B cell (primary cell): Measurements from ENCODE around the gene CHAC1. TPM values are rescaled to one million over a fixed set of nuclear protein-coding genes. Genes with fewer than 3 reads are reported as not detected.

Experiments
- ATAC-seq: fragments of 200-7000 bp; cut with Tn5 transposase; one replicate; pipeline ENCODE4 v1.10.0; 2021; ENCODE audit warnings: low read depth, mild to moderate bottlenecking, moderate number of reproducible peaks, moderate library complexity
- CTCF ChIA-PET: fragments of 350-600 bp; sonication (Branson Sonifier 250); formaldehyde crosslinking; loops from one replicate; lab custom pipeline; 2021; ENCODE audit warnings: antibody characterized with exemption, inconsistent platforms; lab: Charles Lee
- POLR2A ChIA-PET: fragments of 350-600 bp; sonication (Branson Sonifier 250); formaldehyde crosslinking; loops from one replicate; lab custom pipeline; 2021; ENCODE audit warnings: antibody characterized with exemption; lab: Charles Lee
- DNase-seq: peaks from one replicate; pipeline ENCODE4 v3.0.0; 2013
- H2AFZ ChIP-seq: 2 replicates; pipeline ENCODE4 v1.6.1; 2012; ENCODE audit warnings: mild to moderate bottlenecking, low read depth, low read length; ENCODE audit not compliant: insufficient read depth, poor library complexity, severe bottlenecking
- H3K27ac ChIP-seq, 2 donors: 1 replicate in 1 of 2; 2 replicates in 1 of 2; pipeline ENCODE4 v1.5.1; 2012 to 2013; ENCODE audit warnings: low read length in 2 of 2, mild to moderate bottlenecking in 2 of 2, moderate library complexity in 1 of 2
- H3K27me3 ChIP-seq, 4 experiments: fragments of 200-600 bp in 1 of 4; sonication (generic) in 1 of 4; replicated peaks in 1 of 4; 1 replicate in 2 of 4; 2 replicates in 2 of 4; pipeline versions ENCODE4 v1.6.1 to v1.7.0; 2013 to 2016; ENCODE audit warnings: low read length in 3 of 4, mild to moderate bottlenecking in 2 of 4, mixed read lengths in 1 of 4, moderate library complexity in 1 of 4; ENCODE audit not compliant: insufficient read depth in 4 of 4, control insufficient read depth in 3 of 4; ENCODE audit errors: control extremely low read depth in 1 of 4
- H3K36me3 ChIP-seq, 2 experiments: replicated peaks in 1 of 2; 1 replicate in 1 of 2; 2 replicates in 1 of 2; pipeline versions ENCODE4 v1.6.1 to v1.7.1; 2013; ENCODE audit warnings: low read length in 1 of 2; ENCODE audit not compliant: insufficient read depth in 2 of 2, control insufficient read depth in 1 of 2; ENCODE audit errors: control extremely low read depth in 1 of 2, extremely low read depth in 1 of 2
- H3K4me1 ChIP-seq, 2 donors: fragments of 200-600 bp in 1 of 2; sonication (generic) in 1 of 2; 1 replicate in 1 of 2; 2 replicates in 1 of 2; pipeline versions ENCODE4 v1.5.1 to v1.6.1; 2013 to 2017; ENCODE audit warnings: low read length in 2 of 2; ENCODE audit not compliant: control insufficient read depth in 2 of 2, insufficient read depth in 2 of 2
- H3K4me2 ChIP-seq: replicated peaks from 2 replicates; pipeline ENCODE3; 2012; ENCODE audit warnings: mild to moderate bottlenecking, low read depth, low read length; ENCODE audit not compliant: poor library complexity, severe bottlenecking
- H3K4me3 ChIP-seq, 5 experiments: fragments of 200-600 bp in 1 of 5; sonication (generic) in 1 of 5; 1 replicate in 3 of 5; 2 replicates in 2 of 5; pipeline versions ENCODE4 v1.5.1 to v1.7.0; 2011 to 2016; ENCODE audit warnings: low read length in 4 of 5, mild to moderate bottlenecking in 4 of 5, low read depth in 2 of 5, control low read depth in 1 of 5, moderate library complexity in 1 of 5; ENCODE audit not compliant: insufficient read depth in 1 of 5; ENCODE audit errors: control extremely low read depth in 1 of 5, extremely low read depth in 1 of 5
- H3K79me2 ChIP-seq: fragments of 200-600 bp; sonication (generic); one replicate; pipeline ENCODE4 v1.6.0; 2016; ENCODE audit warnings: low read length; ENCODE audit not compliant: control insufficient read depth, insufficient read depth
- H3K9ac ChIP-seq: fragments of 200-600 bp; sonication (generic); 2 replicates; pipeline ENCODE4 v1.6.1; 2017; ENCODE audit warnings: mild to moderate bottlenecking, low read length, moderate library complexity
- H3K9me3 ChIP-seq, 3 donors: one replicate each; pipeline versions ENCODE4 v1.6.1 to v1.7.1; 2013; ENCODE audit warnings: low read length in 2 of 3; ENCODE audit not compliant: control insufficient read depth in 2 of 3, insufficient read depth in 1 of 3; ENCODE audit errors: control extremely low read depth in 1 of 3
- H4K20me1 ChIP-seq: 2 replicates; pipeline ENCODE4 v1.6.0; 2012; ENCODE audit warnings: mild to moderate bottlenecking, low read length; ENCODE audit not compliant: insufficient read depth, control insufficient read depth, poor library complexity, severe bottlenecking
- H3K27ac Mint-ChIP-seq: one replicate; pipeline ENCODE4 v1.8.0; 2021; ENCODE audit warnings: mixed read lengths
- H3K27me3 Mint-ChIP-seq: one replicate; pipeline ENCODE4 v1.8.0; 2021; ENCODE audit warnings: mixed read lengths
- H3K4me1 Mint-ChIP-seq: one replicate; pipeline ENCODE4 v1.8.0; 2021; ENCODE audit warnings: mixed read lengths
- H3K4me3 Mint-ChIP-seq: one replicate; pipeline ENCODE4 v1.8.0; 2021; ENCODE audit warnings: mixed read lengths
- H3K9me3 Mint-ChIP-seq: one replicate; pipeline ENCODE4 v1.8.0; 2022; ENCODE audit warnings: mixed read lengths; ENCODE audit not compliant: insufficient read depth
- EZH2 ChIP-seq: IDR thresholded peaks from 2 replicates; pipeline ENCODE4 v1.6.1; 2012; ENCODE audit warnings: borderline replicate concordance, low read depth, mild to moderate bottlenecking, moderate library complexity, low read length; ENCODE audit not compliant: insufficient read depth, poor library complexity, severe bottlenecking
- WGBS: methylation state at CpG from one replicate; pipeline ENCODE4 v1.1.5; 2013; ENCODE audit warnings: missing lambda C conversion rate; ENCODE audit not compliant: insufficient coverage; 5-methylcytosine and 5-hydroxymethylcytosine counted together
- intact Hi-C: fragments of 100-400 bp; cut with micrococcal nuclease; formaldehyde crosslinking; loops from one replicate; pipeline ENCODE4 v1.10.0; 2022
- polyA plus RNA-seq: library from polyadenylated mRNA; depleted of rRNA; stranded (reverse); fragments of >200 nt; gene quantifications from 2 replicates; pipeline ENCODE4 v1.2.3, GENCODE V29; 2012
- total RNA-seq, 2 donors: library from RNA; stranded (reverse); fragments of 120-200 nt in 1 of 2; gene quantifications; 1 replicate in 1 of 2; 2 replicates in 1 of 2; pipeline versions ENCODE4 v1.2.3 to v1.2.4, GENCODE V29; 2013 to 2022
- TF ChIP-seq, protein P1 (sequence below): fragments of 200-600 bp; IDR thresholded peaks from one replicate; pipeline ENCODE4 v1.8.0; 2022; ENCODE audit warnings: antibody characterized with exemption, mild to moderate bottlenecking

Gene CHAC1
- total and polyA plus RNA-seq, 2 donors (not counting 1 experiment from before 2014, with no cell fraction given) = 0.81 to 3.6 TPM

DNA sequence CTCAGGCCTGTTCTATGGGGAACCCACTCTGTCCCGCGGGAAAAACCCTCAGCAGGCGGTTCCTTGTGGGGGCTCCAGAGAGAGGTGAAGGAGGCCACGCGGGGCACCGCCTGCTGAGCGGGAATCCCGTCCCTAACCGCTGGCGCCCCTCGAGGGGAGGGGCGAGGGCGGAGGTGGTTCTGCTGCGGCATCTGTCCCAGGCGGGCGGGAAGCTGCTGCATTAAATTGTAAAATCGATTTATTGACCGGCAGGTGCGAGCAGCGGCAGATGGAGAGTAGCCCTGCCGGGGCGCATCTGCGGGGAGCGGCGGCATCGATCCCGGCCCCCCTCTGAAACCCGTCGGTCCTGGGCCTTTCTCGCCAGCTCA is 27.8 kb upstream of the CHAC1 start:
- H3K4me1 Mint-ChIP-seq = peaks cover 40% of the 10 kb centered on the region
- 7% methylated on average over 30 of the region's 30 CpGs for WGBS
- Histone ChIP-seq H3K9me3 (peaks cover 0 to 20% (median 0%) of the 10 kb centered on the region in 3 donors), H2AFZ (peak overlapping the region; percentile 71), H3K4me3 (peak overlapping the region in 2 of 5 experiments; percentile 25 to 60), H3K4me1 (peaks cover 49 to 52% of the 10 kb centered on the region in 2 donors), H3K4me2 (peak overlapping the region; percentile 100), H3K79me2 (no peaks in the 10 kb centered on the region), H3K27ac (no peak overlapping the region), H3K36me3 (no peaks in the 10 kb centered on the region), H4K20me1 (peaks cover 20% of the 10 kb centered on the region), H3K27me3 (peaks cover 0 to 60% (median 37%) of the 10 kb centered on the region in 4 experiments), H3K9ac (peak overlapping the region; percentile 52)
- H3K27ac Mint-ChIP-seq = no peak overlapping the region
- DNase-seq (no peak), ATAC-seq (no peak)
- H3K27me3 Mint-ChIP-seq = peaks cover 40% of the 10 kb centered on the region
- intact Hi-C loops = no loop called here
- POLR2A ChIA-PET = no interaction called here
- CTCF ChIA-PET = interaction anchor here (10.7 kb wide), 1 partner anchor 20 kb away, joined by 84 read pairs; no protein-coding TSS in a partner anchor
- TF ChIP-seq, protein P1, sequence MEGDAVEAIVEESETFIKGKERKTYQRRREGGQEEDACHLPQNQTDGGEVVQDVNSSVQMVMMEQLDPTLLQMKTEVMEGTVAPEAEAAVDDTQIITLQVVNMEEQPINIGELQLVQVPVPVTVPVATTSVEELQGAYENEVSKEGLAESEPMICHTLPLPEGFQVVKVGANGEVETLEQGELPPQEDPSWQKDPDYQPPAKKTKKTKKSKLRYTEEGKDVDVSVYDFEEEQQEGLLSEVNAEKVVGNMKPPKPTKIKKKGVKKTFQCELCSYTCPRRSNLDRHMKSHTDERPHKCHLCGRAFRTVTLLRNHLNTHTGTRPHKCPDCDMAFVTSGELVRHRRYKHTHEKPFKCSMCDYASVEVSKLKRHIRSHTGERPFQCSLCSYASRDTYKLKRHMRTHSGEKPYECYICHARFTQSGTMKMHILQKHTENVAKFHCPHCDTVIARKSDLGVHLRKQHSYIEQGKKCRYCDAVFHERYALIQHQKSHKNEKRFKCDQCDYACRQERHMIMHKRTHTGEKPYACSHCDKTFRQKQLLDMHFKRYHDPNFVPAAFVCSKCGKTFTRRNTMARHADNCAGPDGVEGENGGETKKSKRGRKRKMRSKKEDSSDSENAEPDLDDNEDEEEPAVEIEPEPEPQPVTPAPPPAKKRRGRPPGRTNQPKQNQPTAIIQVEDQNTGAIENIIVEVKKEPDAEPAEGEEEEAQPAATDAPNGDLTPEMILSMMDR = no peak
- no peak for TF ChIP-seq EZH2
- H3K4me3 Mint-ChIP-seq = peak overlapping the region; percentile 63
- no peaks in the 10 kb centered on the region for H3K9me3 Mint-ChIP-seq

DNA sequence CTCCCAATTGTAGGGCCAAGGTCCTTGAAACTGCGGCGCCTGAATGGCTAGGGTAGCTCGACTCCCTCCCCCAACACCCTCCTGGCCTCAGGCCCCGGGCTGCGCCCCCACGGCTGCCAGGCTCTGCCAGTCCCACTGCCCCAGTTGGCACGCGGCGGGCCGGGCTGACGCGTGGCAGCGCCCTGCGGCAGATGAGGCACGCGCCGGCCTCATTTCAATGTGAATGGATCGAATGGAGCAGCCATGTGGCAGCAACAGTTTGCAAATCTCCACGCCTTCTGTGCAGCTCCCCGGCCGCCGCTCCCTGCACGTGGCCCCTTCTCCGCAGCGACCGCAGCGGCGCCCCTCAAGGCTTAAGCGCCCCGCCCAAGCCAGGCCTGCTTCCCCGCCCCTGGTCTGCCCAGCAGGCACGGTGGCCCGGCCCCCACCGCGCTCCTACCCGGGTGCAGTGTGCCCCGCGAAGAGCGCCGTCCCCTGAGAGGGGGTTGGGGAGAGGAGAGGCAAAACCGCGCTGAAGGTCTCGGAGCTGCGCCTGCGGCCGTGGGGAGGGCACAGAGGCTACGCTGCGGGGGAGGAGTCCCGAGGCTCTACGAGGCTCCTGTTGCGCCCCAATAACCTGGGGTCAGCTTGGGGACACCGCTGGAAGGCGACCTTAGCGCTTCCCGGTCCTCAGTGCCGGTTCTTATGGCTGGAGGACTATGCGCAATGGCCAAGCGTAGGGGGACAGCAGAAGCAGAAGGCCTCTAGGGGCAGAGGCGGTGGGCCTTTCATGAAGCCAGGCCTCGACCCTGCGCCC is 27.2 kb upstream of the CHAC1 start:
- Mint-ChIP-seq H3K27me3 (peaks cover 46% of the 10 kb centered on the region), H3K4me3 (peak overlapping the region; percentile 63), H3K27ac (no peak overlapping the region), H3K4me1 (peaks cover 46% of the 10 kb centered on the region), H3K9me3 (no peaks in the 10 kb centered on the region)
- no peak overlapping the region for H3K27ac ChIP-seq
- peak overlapping the region; percentile 52 for H3K9ac ChIP-seq
- intact Hi-C loops = loop anchor here (1.0 to 2.0 kb wide), 2 partner anchors 15 to 19 kb away; no protein-coding TSS in a partner anchor
- peak overlapping the region; percentile 100 for H3K4me2 ChIP-seq
- peaks cover 55 to 57% of the 10 kb centered on the region in 2 donors for H3K4me1 ChIP-seq
- H2AFZ ChIP-seq = peak overlapping the region; percentile 71
- H3K79me2 ChIP-seq = no peaks in the 10 kb centered on the region
- H4K20me1 ChIP-seq = peaks cover 20% of the 10 kb centered on the region
- TF ChIP-seq EZH2 = peak; percentile 63
- TF ChIP-seq, protein P1 = no peak
- H3K27me3 ChIP-seq = peaks cover 0 to 66% (median 42%) of the 10 kb centered on the region in 4 experiments
- ChIA-PET POLR2A (interaction anchor here (3.5 kb wide), 1 partner anchor 19 kb away, joined by 29 read pairs; no protein-coding TSS in a partner anchor), CTCF (interaction anchor here (7.7 to 10.7 kb wide), 2 partner anchors 15 to 21 kb away, joined by 67 to 84 read pairs; no protein-coding TSS in a partner anchor)
- DNase-seq (peak; percentile 59), ATAC-seq (peak; percentile 13)
- H3K9me3 ChIP-seq = peaks cover 0 to 20% (median 0%) of the 10 kb centered on the region in 3 donors
- H3K36me3 ChIP-seq = no peaks in the 10 kb centered on the region
- 2% methylated on average over 61 of the region's 61 CpGs for WGBS
- peak overlapping the region in 4 of 5 experiments; percentile 11 to 60 (median 32) for H3K4me3 ChIP-seq
